GM23338 (cell line): Measurements from ENCODE around the gene MYLK. TPM values are rescaled to one million over a fixed set of nuclear protein-coding genes. Genes with fewer than 3 reads are reported as not detected.

Experiments used
- ATAC-seq: fragments of 200-7000 bp; cut with Tn5 transposase; 3 replicates; pipeline ENCODE4 v1.9.1; 2020
- DNase-seq: peaks from one replicate; pipeline ENCODE4 v3.0.0-alpha.2; 2015; ENCODE audit warnings: low spot score
- H2AFZ ChIP-seq: fragments of 200-600 bp; sonication (generic); 2 replicates; pipeline ENCODE4 v1.8.0; 2016; ENCODE audit warnings: antibody characterized with exemption, mild to moderate bottlenecking, moderate library complexity
- H3F3A ChIP-seq: fragments of 200-600 bp; sonication (generic); replicated peaks from 2 replicates; pipeline ENCODE4 v1.8.0; 2017; ENCODE audit warnings: antibody characterized with exemption, mixed run types, low read depth
- H3K27ac ChIP-seq: fragments of 200-600 bp; sonication (generic); 2 replicates; pipeline ENCODE4 v1.6.1; 2016; ENCODE audit warnings: low read depth
- H3K27me3 ChIP-seq: fragments of 200-600 bp; sonication (generic); 2 replicates; pipeline ENCODE4 v1.8.0; 2016; ENCODE audit warnings: mild to moderate bottlenecking, mixed run types, moderate library complexity; ENCODE audit not compliant: insufficient read depth
- H3K36me3 ChIP-seq: fragments of 200-600 bp; sonication (generic); 2 replicates; pipeline ENCODE4 v1.8.0; 2016; ENCODE audit warnings: mild to moderate bottlenecking; ENCODE audit not compliant: insufficient read depth
- H3K4me1 ChIP-seq: fragments of 200-600 bp; sonication (generic); 2 replicates; pipeline ENCODE4 v1.8.0; 2016; ENCODE audit warnings: mild to moderate bottlenecking, moderate library complexity; ENCODE audit not compliant: insufficient read depth
- H3K4me2 ChIP-seq: fragments of 200-600 bp; sonication (generic); 2 replicates; pipeline ENCODE4 v1.7.1; 2017; ENCODE audit warnings: mixed run types
- H3K4me3 ChIP-seq: fragments of 200-600 bp; sonication (generic); 2 replicates; pipeline ENCODE4 v1.6.1; 2016; ENCODE audit warnings: mixed run types
- H3K79me2 ChIP-seq: fragments of 200-600 bp; sonication (generic); replicated peaks from 2 replicates; pipeline ENCODE4 v1.8.0; 2017; ENCODE audit warnings: mild to moderate bottlenecking; ENCODE audit not compliant: insufficient read depth
- H3K9me2 ChIP-seq: fragments of 200-600 bp; sonication (generic); 2 replicates; pipeline ENCODE4 v1.8.0; 2017; ENCODE audit not compliant: insufficient read depth
- H4K20me1 ChIP-seq: fragments of 200-600 bp; sonication (generic); replicated peaks from 2 replicates; pipeline ENCODE4 v1.8.0; 2017; ENCODE audit warnings: mild to moderate bottlenecking; ENCODE audit not compliant: insufficient read depth
- H3K27ac Mint-ChIP-seq: 2 replicates; pipeline ENCODE4 v1.8.0; 2020; ENCODE audit warnings: inconsistent platforms, mild to moderate bottlenecking, moderate library complexity, mixed read lengths
- H3K27me3 Mint-ChIP-seq: 3 replicates; pipeline ENCODE4 v1.8.0; 2022; ENCODE audit warnings: low read depth, mild to moderate bottlenecking, moderate library complexity, mixed read lengths, inconsistent platforms; ENCODE audit not compliant: insufficient read depth, poor library complexity
- H3K36me3 Mint-ChIP-seq: 3 replicates; pipeline ENCODE4 v1.8.0; 2021; ENCODE audit warnings: low read depth, mild to moderate bottlenecking, inconsistent platforms, moderate library complexity, mixed read lengths
- H3K4me1 Mint-ChIP-seq: 3 replicates; pipeline ENCODE4 v1.8.0; 2020; ENCODE audit warnings: mild to moderate bottlenecking, inconsistent platforms, mixed read lengths
- H3K4me3 Mint-ChIP-seq: 3 replicates; pipeline ENCODE4 v1.8.0; 2021; ENCODE audit warnings: moderate library complexity, mild to moderate bottlenecking, inconsistent platforms, mixed read lengths
- H3K9me3 Mint-ChIP-seq: 3 replicates; pipeline ENCODE4 v1.8.0; 2020; ENCODE audit warnings: moderate library complexity, mild to moderate bottlenecking, inconsistent platforms, mixed read lengths
- CREB1 ChIP-seq: fragments of 250-450 bp; sonication (Bioruptor Pico); IDR thresholded peaks from 2 replicates; pipeline ENCODE4 v1.5.0; 2020; ENCODE audit warnings: low read depth, mild to moderate bottlenecking, moderate library complexity
- EZH2phosphoT487 ChIP-seq: fragments of 200-600 bp; sonication (generic); IDR thresholded peaks from one replicate; pipeline ENCODE4 v1.8.1; 2018; ENCODE audit warnings: antibody characterized with exemption; ENCODE audit not compliant: unreplicated experiment
- NANOG ChIP-seq: IDR thresholded peaks from 2 replicates; pipeline ENCODE4 v1.6.1; 2016; ENCODE audit warnings: antibody characterized with exemption, borderline replicate concordance
- STAT1 ChIP-seq: IDR thresholded peaks from one replicate; pipeline ENCODE4 v1.6.1; 2016; ENCODE audit warnings: antibody characterized with exemption; ENCODE audit not compliant: unreplicated experiment
- polyA plus RNA-seq: library from polyadenylated mRNA; unstranded; fragments of >200 nt; fragmentation: Nextera tagmentation; extraction: Ambion mirVana; gene quantifications from 2 replicates; pipeline ENCODE4 v1.2.1, GENCODE V29; 2016
- total RNA-seq: library from RNA; depleted of rRNA; stranded (reverse); fragments of >200 nt; shearing (Covaris generic); gene quantifications from 2 replicates; pipeline ENCODE4 v1.2.3, GENCODE V29; 2014
- TF ChIP-seq, protein P1 (sequence below): fragments of 250-450 bp; sonication (Bioruptor Pico); IDR thresholded peaks from 2 replicates; pipeline ENCODE4 v1.5.0; 2020; ENCODE audit warnings: mild to moderate bottlenecking, moderate library complexity
- TF ChIP-seq, protein P2 (sequence below): IDR thresholded peaks from one replicate; pipeline ENCODE4 v1.6.1; 2018; ENCODE audit warnings: antibody characterized with exemption; ENCODE audit not compliant: unreplicated experiment
- TF ChIP-seq, protein P3 (sequence below), 2 experiments: fragments of 200-600 bp in 1 of 2; sonication (generic) in 1 of 2; conservative IDR thresholded peaks; 2 replicates each; pipeline versions ENCODE4 v1.5.1 to v1.6.1; 2016 to 2017; ENCODE audit warnings: antibody characterized with exemption in 2 of 2, low read depth in 2 of 2, mild to moderate bottlenecking in 2 of 2, moderate library complexity in 1 of 2

Gene MYLK
- total and polyA plus RNA-seq, 2 experiments from 2014 or later = 11.5 to 17.9 TPM

GRCh38 chr3:123735456-123735855 lies 148.7 kb downstream of the MYLK start:
- Histone ChIP-seq H3K27ac (no peak overlapping the region), H2AFZ (no peak overlapping the region), H3K9me2 (no peaks in the 10 kb centered on the region), H3K79me2 (no peaks in the 10 kb centered on the region), H3K4me3 (no peak overlapping the region), H3K4me1 (no peaks in the 10 kb centered on the region), H3K36me3 (no peaks in the 10 kb centered on the region), H3F3A (no peaks in the 10 kb centered on the region), H3K4me2 (no peak overlapping the region), H3K27me3 (no peaks in the 10 kb centered on the region), H4K20me1 (no peaks in the 10 kb centered on the region)
- ATAC-seq (no peak), DNase-seq (no peak)
- no peaks in the 10 kb centered on the region for H3K9me3 Mint-ChIP-seq
- H3K36me3 Mint-ChIP-seq = peaks cover 12% of the 10 kb centered on the region; the same call in 2 of the 3 replicates
- no peaks in the 10 kb centered on the region for H3K4me1 Mint-ChIP-seq
- H3K27ac Mint-ChIP-seq = no peak overlapping the region
- TF ChIP-seq STAT1 (no peak), NANOG (no peak), EZH2phosphoT487 (no peak), CREB1 (CRISPR knock-in tag) (no peak)
- TF ChIP-seq, protein P1, sequence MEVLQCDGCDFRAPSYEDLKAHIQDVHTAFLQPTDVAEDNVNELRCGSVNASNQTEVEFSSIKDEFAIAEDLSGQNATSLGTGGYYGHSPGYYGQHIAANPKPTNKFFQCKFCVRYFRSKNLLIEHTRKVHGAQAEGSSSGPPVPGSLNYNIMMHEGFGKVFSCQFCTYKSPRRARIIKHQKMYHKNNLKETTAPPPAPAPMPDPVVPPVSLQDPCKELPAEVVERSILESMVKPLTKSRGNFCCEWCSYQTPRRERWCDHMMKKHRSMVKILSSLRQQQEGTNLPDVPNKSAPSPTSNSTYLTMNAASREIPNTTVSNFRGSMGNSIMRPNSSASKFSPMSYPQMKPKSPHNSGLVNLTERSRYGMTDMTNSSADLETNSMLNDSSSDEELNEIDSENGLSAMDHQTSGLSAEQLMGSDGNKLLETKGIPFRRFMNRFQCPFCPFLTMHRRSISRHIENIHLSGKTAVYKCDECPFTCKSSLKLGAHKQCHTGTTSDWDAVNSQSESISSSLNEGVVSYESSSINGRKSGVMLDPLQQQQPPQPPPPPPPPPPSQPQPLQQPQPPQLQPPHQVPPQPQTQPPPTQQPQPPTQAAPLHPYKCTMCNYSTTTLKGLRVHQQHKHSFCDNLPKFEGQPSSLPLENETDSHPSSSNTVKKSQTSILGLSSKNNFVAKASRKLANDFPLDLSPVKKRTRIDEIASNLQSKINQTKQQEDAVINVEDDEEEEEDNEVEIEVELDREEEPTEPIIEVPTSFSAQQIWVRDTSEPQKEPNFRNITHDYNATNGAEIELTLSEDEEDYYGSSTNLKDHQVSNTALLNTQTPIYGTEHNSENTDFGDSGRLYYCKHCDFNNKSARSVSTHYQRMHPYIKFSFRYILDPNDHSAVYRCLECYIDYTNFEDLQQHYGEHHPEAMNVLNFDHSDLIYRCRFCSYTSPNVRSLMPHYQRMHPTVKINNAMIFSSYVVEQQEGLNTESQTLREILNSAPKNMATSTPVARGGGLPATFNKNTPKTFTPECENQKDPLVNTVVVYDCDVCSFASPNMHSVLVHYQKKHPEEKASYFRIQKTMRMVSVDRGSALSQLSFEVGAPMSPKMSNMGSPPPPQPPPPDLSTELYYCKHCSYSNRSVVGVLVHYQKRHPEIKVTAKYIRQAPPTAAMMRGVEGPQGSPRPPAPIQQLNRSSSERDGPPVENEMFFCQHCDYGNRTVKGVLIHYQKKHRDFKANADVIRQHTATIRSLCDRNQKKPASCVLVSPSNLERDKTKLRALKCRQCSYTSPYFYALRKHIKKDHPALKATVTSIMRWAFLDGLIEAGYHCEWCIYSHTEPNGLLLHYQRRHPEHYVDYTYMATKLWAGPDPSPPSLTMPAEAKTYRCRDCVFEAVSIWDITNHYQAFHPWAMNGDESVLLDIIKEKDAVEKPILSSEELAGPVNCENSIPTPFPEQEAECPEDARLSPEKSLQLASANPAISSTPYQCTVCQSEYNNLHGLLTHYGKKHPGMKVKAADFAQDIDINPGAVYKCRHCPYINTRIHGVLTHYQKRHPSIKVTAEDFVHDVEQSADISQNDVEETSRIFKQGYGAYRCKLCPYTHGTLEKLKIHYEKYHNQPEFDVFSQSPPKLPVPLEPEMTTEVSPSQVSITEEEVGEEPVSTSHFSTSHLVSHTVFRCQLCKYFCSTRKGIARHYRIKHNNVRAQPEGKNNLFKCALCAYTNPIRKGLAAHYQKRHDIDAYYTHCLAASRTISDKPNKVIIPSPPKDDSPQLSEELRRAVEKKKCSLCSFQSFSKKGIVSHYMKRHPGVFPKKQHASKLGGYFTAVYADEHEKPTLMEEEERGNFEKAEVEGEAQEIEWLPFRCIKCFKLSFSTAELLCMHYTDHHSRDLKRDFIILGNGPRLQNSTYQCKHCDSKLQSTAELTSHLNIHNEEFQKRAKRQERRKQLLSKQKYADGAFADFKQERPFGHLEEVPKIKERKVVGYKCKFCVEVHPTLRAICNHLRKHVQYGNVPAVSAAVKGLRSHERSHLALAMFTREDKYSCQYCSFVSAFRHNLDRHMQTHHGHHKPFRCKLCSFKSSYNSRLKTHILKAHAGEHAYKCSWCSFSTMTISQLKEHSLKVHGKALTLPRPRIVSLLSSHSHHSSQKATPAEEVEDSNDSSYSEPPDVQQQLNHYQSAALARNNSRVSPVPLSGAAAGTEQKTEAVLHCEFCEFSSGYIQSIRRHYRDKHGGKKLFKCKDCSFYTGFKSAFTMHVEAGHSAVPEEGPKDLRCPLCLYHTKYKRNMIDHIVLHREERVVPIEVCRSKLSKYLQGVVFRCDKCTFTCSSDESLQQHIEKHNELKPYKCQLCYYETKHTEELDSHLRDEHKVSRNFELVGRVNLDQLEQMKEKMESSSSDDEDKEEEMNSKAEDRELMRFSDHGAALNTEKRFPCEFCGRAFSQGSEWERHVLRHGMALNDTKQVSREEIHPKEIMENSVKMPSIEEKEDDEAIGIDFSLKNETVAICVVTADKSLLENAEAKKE = no peak
- TF ChIP-seq, protein P2, sequence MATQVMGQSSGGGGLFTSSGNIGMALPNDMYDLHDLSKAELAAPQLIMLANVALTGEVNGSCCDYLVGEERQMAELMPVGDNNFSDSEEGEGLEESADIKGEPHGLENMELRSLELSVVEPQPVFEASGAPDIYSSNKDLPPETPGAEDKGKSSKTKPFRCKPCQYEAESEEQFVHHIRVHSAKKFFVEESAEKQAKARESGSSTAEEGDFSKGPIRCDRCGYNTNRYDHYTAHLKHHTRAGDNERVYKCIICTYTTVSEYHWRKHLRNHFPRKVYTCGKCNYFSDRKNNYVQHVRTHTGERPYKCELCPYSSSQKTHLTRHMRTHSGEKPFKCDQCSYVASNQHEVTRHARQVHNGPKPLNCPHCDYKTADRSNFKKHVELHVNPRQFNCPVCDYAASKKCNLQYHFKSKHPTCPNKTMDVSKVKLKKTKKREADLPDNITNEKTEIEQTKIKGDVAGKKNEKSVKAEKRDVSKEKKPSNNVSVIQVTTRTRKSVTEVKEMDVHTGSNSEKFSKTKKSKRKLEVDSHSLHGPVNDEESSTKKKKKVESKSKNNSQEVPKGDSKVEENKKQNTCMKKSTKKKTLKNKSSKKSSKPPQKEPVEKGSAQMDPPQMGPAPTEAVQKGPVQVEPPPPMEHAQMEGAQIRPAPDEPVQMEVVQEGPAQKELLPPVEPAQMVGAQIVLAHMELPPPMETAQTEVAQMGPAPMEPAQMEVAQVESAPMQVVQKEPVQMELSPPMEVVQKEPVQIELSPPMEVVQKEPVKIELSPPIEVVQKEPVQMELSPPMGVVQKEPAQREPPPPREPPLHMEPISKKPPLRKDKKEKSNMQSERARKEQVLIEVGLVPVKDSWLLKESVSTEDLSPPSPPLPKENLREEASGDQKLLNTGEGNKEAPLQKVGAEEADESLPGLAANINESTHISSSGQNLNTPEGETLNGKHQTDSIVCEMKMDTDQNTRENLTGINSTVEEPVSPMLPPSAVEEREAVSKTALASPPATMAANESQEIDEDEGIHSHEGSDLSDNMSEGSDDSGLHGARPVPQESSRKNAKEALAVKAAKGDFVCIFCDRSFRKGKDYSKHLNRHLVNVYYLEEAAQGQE = no peak
- TF ChIP-seq, protein P3, sequence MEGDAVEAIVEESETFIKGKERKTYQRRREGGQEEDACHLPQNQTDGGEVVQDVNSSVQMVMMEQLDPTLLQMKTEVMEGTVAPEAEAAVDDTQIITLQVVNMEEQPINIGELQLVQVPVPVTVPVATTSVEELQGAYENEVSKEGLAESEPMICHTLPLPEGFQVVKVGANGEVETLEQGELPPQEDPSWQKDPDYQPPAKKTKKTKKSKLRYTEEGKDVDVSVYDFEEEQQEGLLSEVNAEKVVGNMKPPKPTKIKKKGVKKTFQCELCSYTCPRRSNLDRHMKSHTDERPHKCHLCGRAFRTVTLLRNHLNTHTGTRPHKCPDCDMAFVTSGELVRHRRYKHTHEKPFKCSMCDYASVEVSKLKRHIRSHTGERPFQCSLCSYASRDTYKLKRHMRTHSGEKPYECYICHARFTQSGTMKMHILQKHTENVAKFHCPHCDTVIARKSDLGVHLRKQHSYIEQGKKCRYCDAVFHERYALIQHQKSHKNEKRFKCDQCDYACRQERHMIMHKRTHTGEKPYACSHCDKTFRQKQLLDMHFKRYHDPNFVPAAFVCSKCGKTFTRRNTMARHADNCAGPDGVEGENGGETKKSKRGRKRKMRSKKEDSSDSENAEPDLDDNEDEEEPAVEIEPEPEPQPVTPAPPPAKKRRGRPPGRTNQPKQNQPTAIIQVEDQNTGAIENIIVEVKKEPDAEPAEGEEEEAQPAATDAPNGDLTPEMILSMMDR (conservative IDR thresholded peaks at IDR 0.05; ENCODE audit: low read depth in 2 of 2) = no peak
- H3K4me3 Mint-ChIP-seq = no peak overlapping the region
- H3K27me3 Mint-ChIP-seq = peaks cover 4% of the 10 kb centered on the region
